GM19099 (cell line): Measurements from ENCODE around the gene TBC1D3H.
"Not testable (repeated sequence)": the region's sequence is repeated elsewhere in the genome, so short reads cannot be mapped to it uniquely, and the experiment has no call there.

ENCODE experiments used
- POLR2A ChIP-seq: IDR thresholded peaks from 3 replicates; pipeline ENCODE4 v1.6.1; 2011; ENCODE audit warnings: low read depth; ENCODE audit not compliant: insufficient read length; ENCODE audit errors: extremely low read depth

Gene TBC1D3H

GRCh38 chr17:36388385-36389245 lies at the start of gene TBC1D3H:
Gene TBC1D3H (minus strand): TSS chr17:36388435. CDS start chr17:36386895, 1,540 bp downstream.
- not testable (repeated sequence) for TF ChIP-seq POLR2A
